Measurements from ENCODE around the gene NGEF.

DNA sequence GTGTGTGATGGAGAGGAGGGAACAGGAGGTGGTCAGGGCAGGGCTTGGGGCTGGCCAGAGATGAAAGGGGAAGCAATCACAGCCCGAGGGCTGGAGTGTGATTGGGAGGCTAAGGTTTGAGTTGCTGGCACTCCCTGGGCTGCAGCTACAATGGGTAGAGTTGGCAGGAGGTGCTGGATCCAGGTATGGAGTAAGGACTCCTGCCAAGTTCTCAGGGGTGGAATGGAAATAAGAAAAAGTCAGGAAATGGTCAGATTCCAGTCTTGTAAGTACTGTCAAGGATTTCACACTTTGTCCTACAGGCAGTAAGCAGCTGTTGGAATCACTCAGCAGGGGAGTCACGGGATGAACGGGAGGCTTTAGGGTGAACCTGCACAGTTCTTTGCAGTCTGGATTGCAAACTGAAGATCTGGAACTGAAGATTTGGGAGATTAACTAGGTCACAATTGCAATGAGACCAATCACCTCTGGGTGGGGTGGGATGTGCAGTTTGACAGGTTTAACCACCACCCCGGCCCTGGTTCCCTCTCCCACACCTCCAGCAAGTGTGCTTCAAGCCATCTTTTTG is 36.2 kb upstream of the NGEF start:
- TF ChIP-seq, protein P1, sequence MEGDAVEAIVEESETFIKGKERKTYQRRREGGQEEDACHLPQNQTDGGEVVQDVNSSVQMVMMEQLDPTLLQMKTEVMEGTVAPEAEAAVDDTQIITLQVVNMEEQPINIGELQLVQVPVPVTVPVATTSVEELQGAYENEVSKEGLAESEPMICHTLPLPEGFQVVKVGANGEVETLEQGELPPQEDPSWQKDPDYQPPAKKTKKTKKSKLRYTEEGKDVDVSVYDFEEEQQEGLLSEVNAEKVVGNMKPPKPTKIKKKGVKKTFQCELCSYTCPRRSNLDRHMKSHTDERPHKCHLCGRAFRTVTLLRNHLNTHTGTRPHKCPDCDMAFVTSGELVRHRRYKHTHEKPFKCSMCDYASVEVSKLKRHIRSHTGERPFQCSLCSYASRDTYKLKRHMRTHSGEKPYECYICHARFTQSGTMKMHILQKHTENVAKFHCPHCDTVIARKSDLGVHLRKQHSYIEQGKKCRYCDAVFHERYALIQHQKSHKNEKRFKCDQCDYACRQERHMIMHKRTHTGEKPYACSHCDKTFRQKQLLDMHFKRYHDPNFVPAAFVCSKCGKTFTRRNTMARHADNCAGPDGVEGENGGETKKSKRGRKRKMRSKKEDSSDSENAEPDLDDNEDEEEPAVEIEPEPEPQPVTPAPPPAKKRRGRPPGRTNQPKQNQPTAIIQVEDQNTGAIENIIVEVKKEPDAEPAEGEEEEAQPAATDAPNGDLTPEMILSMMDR (conservative IDR thresholded peaks at IDR 0.05 in 1 of 2, IDR thresholded peaks at IDR 0.05 in 1 of 2; ENCODE audit: low read depth in 1 of 2, low read length in 2 of 2), result no peak
- TF ChIP-seq EZH2 (IDR thresholded peaks at IDR 0.05; ENCODE audit: low read length, missing control alignments), result no peak

Measured in fibroblast of lung (primary cell).